NCI-H1436 treated with DMSO at 0.1 percent for 48 hours (cell line): ENCODE data around the gene MMP15.

ENCODE experiments used
- DNase-seq: peaks from one replicate; lab custom pipeline; 2025; lab: John Stamatoyannopoulos, UW

Gene MMP15

DNA sequence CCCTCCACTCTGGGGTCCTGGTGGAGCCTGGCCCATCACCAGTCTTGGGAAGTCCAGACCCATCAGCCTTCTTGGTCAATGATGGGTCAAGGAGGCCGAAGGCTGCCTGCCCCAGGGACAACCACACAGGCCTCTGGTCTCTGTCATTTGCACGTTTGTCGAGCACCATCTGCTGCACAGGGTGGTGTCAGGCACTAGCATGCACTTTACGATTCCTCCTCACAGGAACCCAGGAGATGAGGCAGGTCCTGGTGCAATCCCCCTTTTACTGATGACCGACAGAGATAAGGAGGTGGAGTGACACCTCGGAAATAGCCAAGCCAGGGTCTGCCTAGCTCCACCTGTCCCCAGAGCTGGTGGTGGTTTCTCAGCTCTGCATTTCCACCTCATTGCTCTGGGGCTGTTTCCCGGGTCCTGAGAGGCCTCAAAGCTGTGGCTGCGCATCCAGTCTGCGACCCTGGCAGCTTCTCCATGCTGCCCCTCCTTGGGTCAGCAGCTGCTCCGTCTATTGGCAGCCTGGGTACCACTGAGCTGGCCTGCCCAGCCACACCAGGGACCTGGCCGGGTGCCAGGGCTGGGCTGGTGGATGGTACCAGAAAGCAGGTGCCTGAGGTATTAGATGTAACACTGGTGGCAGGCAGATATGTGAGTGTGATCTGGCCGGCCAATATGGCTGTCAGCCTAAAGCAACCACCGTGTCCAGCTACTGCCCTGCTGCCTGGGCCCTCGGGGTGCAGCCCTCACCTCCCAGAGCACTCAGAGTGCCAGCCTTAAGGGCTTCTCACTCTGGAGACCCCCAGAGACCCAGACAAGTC is 10.0 kb downstream of the MMP15 start:
- no peak for DNase-seq

DNA sequence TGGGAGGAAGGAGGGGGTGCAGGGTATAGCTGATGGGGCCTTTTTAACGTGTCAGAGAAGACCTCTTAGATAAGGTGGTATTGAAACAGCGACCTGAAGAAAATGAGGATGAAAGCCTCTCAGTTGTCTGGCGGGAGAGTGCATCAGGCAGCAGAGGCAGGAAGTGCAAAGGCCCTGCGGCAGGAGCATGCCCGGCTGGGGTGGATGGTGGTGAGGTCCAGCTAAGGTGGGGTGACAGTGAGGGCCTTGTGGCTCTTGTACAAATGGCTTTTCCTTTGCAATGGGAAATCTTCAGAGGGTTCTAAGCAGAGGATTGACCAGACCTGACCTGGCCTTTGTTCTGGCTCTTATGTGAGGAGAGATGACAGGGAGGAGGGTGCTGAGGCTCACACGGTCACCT is 11.4 kb downstream of the MMP15 start:
- DNase-seq, result no peak

- DNase-seq, result no peak
Measured at GRCh38 chr16:58037365-58038057, 12.0 kb downstream of the MMP15 start.

GRCh38 chr16:58038219-58038641 is 12.7 kb downstream of the MMP15 start:
- DNase-seq, result no peak

GRCh38 chr16:58039829-58040495 is 14.4 kb downstream of the MMP15 start:
- no peak for DNase-seq

DNA sequence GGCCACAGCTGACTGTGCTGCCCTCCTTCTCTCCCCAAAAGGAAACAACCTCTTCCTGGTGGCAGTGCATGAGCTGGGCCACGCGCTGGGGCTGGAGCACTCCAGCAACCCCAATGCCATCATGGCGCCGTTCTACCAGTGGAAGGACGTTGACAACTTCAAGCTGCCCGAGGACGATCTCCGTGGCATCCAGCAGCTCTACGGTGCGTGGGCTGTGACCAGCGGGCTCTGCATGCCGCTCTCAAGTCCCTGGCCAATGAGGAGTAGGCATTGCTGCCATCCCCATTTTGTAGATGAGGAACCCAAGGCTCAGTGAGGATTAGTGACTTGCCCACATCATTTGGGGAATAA is 14.9 kb downstream of the MMP15 start:
- no peak for DNase-seq

DNA sequence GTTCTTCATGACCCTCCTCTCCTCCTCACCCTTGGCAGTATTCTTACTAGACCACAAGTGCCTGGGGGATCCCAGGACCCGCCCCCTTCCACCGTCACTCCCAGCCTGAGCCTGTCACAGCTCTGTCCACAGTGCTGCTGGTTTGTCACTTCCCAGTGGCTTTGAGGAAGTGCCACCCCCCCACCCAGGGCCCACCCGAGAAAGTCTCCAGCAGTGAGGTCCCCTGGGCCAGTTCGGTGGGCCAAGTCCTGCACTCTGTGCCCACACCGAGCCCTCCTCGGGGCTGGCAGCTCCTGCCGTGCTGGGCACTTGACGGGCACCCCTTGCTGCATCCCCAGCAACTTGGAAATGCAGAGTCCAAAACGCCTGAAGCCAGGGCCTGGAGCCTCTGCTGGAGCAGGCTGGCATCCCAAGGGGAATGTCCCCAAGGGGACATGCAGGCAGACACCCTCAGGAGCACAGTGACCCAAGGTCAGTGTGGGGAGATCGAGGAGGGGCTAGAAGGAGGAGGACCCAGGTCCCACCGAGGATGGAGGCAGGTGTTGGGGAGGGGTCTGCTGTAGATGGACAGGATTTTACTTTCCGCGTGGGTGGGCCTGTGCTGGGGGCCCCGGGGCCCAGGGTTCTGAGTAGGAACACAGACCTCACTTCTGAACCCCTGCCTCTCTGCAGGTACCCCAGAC is 15.5 kb downstream of the MMP15 start:
- no peak for DNase-seq

DNA sequence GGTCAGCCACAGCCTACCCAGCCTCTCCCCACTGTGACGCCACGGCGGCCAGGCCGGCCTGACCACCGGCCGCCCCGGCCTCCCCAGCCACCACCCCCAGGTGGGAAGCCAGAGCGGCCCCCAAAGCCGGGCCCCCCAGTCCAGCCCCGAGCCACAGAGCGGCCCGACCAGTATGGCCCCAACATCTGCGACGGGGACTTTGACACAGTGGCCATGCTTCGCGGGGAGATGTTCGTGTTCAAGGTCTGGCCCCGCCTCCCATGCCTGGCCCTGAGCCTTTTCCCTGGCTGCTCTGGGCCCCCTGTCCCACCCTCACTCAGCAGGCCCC is 16.0 kb downstream of the MMP15 start:
- DNase-seq, result no peak

DNA sequence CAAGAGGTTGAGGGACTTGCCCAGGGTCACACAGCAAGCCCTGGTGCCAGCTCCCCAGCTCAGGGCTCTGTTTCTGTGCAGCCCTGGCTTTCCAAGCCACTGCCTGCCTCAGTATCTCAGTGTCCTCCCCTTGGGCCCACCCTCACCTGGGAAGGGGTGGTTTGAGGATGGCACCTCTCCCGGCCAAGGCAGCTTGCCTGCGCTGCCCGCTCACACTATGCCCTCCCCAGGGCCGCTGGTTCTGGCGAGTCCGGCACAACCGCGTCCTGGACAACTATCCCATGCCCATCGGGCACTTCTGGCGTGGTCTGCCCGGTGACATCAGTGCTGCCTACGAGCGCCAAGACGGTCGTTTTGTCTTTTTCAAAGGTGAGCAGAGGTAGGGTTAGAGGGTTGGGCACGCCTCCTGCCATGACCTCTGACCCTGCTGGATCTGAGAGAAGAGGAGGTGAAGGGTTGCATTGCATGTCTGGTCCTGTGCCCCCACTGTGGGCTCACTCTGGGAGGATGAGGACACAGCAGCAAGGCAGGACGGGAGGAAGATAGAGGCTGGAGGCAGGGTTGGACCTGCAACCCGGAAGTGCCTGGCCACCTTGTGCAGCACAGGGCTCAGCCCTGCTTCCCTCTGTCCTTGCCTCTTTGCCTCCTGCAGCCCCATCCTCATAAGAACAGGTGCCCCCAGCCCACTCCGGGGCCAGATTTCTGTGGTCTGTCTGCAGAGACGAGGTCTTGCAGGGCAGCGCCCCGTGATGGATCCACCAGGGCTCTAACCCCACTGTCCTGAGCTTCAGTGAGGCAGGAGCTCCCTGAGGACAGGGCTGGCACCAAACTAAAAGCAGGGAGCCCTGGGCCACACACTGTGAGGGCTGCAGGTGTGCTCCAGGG is 16.7 kb downstream of the MMP15 start:
- DNase-seq, result no peak

- no peak for DNase-seq
Measured at GRCh38 chr16:58042886-58043515, 17.4 kb downstream of the MMP15 start.

- DNase-seq, result no peak
Measured at GRCh38 chr16:58043571-58044155, 18.1 kb downstream of the MMP15 start.

DNA sequence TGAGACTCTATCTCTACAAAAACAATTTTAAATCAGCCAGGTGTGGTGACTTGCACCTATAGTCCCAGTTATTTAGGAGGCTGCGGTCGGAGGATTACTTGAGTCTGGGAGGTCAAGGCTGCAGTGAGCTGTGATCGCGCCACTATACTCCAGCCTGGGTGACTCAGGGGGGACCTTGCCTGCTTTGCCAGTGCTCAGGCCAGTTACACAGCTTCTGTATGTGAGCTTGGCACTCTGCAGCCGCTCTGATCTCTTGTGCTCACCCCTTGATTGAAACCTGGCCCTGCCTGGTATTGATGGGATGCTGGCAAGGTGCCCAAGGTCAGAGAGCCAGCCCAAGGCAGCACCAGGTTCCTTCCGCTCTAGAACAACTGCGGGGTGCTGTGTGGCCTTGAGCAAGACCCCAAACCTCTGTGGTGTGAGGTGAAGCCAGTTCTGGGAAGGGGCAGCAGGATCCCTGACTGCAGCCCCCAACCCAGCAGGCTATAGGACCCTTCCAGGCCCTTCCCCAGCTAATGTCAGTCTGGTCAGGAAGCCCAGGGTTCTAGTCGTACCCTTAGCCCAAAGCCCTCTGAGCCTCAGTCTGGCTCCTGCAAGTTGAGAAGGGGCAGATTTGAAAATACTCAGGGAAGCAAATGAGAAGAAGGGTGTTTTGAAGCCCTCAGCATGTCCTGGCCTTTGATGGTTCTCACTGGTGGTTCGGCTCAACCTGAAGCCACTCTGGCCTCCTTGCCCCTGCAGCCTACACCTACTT is 18.9 kb downstream of the MMP15 start:
- DNase-seq, result no peak

GRCh38 chr16:58045096-58045495 is 19.5 kb downstream of the MMP15 start:
- DNase-seq, result no peak

DNA sequence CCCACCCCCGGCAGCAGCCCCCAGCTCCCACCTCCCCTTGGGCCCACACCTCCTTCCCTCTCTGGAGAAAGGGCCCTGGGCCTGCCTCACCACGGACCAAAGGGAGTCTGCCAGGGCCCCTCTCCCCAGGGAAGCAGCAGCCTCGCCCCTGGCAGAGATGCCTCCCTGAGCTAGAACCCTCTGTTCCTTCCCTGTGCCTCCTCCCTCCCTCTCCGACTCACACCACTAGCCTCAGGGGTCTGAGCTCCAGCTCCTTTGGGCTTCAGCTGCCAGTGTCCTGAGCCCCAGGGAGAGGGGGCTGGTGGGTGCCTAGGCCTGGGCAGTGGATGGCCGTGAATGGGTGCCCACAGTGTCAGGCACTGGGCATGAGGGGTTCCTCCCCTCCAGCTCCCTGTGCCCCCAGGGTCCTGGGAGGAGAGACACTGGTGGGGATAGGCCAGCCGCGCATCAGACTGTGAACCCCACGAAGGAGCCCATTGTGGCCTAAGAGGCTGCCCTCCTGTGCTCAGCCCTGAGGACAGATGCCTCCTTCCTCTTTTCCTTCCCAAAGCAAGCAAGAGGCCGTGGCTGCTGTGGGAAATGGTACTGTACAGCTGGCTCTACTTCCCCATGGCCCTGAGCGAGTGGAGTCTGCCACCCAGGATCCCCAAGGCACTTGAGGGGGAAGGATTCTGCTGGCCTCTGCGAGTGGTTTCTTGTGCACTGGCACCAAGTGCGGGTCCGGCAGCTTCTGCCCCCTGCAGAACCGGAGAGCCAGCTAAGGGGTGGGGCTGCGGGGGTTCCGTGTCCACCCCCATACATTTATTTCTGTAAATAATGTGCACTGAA is 20.7 kb downstream of the MMP15 start:
- no peak for DNase-seq

DNA sequence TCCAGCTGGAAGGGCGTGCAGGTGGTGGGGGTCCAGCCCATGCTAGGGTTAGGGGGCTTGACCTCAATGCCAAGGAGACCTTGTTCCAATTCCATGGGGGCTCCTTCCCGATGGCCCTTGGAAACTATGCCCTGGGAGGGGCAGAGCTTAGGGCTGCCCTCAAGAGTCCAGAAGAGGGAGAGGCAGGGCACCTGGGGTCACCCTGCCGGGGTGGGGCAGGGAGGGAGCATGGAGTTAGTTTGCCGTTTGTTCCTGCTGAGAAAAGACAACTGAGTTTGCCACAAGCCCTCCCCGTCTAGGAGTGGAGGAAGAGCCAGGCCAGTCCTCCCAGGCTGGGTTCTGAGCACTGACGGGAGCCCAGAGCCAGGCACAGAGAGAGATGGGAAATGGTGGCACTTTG is 21.4 kb downstream of the MMP15 start:
- no peak for DNase-seq

- no peak for DNase-seq
Measured at GRCh38 chr16:58047557-58048348, 22.2 kb downstream of the MMP15 start.

DNA sequence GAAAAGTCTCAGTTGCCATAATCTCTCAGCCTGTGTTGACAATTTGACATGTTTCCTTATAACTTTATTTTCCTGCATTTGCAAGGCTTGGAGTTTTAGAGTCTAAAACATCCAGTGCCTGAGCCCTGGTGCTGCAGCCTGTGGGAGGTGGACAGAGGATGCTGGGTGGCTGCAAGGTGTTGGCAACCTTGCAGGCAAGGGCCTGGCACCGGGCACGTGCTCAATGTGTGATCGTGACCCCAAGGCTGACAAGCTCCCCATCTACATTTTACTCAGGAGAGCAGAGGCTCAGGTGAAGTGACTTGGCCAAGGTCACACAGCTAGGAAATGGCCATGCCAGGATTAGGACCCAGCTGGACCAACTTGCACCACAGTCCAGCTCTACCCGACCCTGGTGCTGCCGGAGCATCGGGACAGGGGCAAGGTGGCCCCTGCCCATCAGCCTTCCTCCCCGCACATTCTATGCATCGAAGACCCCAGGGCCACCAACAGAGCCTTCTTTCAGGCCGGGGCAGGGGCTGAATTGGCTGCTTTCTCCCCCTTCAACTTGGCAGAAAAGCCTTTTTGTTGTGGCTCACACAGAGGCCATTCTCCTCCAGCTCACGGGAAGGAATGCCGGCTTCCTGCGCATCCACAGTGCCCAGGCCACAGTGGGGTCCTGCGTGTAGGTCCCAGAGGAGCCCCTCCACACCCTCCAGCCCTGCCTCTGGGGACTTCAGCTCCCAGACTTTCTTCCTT is 23.1 kb downstream of the MMP15 start:
- no peak for DNase-seq
